ENCODE data around the gene DNM3.

- TF ChIP-seq TCF4 (CRISPR knock-in tag; IDR thresholded peaks at IDR 0.05; ENCODE audit: borderline replicate concordance) (no peak), OSR1 (CRISPR knock-in tag; IDR thresholded peaks at IDR 0.05) (no peak), PATZ1 (CRISPR knock-in tag; IDR thresholded peaks at IDR 0.05; ENCODE audit: borderline replicate concordance) (no peak), CSDC2 (CRISPR knock-in tag; IDR thresholded peaks at IDR 0.05) (no peak), ZFP3 (CRISPR knock-in tag; IDR thresholded peaks at IDR 0.05) (no peak), ZFP30 (CRISPR knock-in tag; IDR thresholded peaks at IDR 0.05) (no peak), CSRNP3 (CRISPR knock-in tag; IDR thresholded peaks at IDR 0.05) (no peak)
These were observed 254.5 kb downstream of the DNM3 start for GRCh38 chr1:172095846-172096245.

Data from SK-N-SH treated with all-trans-retinoic acid at 6 μM for 48 hours (cell line).